ENCODE results near the gene FGF4.

The FGF4 gene
- total RNA-seq, result 0 reads per million in 4 experiments

DNA sequence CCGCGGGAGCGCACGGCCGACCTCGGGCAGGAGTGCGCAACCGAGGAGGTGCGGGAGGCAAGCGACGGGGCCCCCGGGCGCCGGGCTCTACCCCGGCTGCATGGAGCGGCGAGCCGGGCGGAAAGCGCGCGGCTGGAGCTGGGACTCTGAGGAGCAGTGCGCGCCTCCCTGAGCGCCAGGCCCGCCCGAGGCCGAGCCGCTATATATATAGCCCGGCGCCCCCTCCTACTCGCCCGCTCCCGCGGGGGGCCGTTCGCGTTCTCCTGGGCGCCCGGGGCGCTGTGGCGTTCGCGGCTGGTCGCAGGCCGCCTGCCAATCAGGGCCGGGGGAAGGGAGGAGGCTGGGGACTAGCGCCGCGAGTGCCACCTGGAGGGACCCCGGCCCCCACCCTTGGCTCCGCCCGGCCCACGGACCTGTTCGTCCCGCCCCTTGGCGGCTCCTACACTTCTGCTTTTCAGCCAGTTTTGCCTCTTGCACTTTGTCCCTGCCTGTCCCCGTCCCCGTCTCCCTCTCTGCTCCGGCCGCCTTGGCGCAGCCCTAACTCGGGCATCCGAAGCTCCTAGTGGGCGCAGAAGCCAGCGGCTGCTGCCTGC is at the start of gene FGF4:
TSS of gene FGF4 (minus strand) at position 179 of the 593 bp plus-strand sequence. CDS start 257 bp downstream, outside the sequence.
- no peak for DNase-seq

GRCh38 chr11:69823641-69824265 is 48.6 kb upstream of the FGF4 start:
- DNase-seq, result no peak

GRCh38 chr11:69822676-69823494 is 47.7 kb upstream of the FGF4 start:
- no peak for DNase-seq

DNA sequence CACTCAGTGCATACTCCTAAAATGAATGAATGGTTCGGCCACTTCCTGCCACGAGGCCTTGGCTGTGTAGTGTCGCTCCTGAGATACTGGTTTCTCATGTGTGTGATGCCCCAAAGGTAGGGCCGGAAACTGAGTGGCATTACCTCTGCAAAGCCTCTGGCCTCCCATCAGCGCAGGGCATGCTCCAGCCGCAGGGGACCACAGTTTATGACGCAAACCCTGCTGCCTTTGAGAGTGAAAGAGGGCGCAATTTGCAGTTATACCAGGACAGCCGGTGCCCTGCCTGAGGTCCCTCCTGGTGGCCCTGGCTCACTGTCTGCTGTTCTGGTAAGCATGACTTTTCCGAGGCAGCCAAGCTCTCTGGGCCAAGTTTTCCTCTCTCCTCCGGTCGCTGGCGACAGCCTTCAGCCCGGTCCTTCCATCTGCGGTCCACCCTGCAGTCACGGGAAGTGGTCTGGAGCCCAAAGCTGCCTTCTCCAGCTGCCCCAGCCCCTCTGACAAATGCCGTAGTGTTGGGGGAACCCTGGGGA is 46.4 kb upstream of the FGF4 start:
- no peak for DNase-seq

- no peak for DNase-seq
These were observed 45.3 kb upstream of the FGF4 start for GRCh38 chr11:69820441-69820840.

- DNase-seq, result no peak
These were observed 44.5 kb upstream of the FGF4 start for GRCh38 chr11:69819541-69820070.

- no peak for DNase-seq
These were observed 43.7 kb upstream of the FGF4 start, which contains the start of gene FGF3 for GRCh38 chr11:69818603-69819441. FGF3 (minus strand) TSS chr11:69819416; CDS start chr11:69818933, 483 bp downstream.

DNA sequence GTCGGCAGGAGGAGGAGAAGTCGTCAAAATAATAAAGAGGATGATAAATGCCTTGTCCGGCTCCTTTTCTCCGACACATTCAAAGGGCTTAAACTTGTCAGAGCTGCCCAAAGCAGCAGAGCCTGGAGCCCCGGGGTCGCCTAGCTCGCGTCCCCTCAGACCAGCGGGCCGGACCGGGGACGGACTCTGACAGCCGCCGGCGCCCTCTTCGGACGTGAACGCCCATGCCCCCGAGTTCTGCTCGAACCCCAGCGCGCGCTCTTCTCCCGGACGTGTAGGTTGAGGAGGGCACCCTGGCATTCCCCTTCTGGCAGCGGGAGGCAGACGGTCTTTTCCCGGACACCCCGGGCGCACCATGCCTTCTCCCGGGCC is 43.1 kb upstream of the FGF4 start:
- no peak for DNase-seq

GRCh38 chr11:69817265-69818230 is 42.4 kb upstream of the FGF4 start:
- no peak for DNase-seq

- DNase-seq, result no peak
These were observed 41.5 kb upstream of the FGF4 start for GRCh38 chr11:69816671-69817070.

GRCh38 chr11:69815973-69816372 is 40.8 kb upstream of the FGF4 start:
- DNase-seq, result no peak

- DNase-seq, result no peak
These were observed 39.8 kb upstream of the FGF4 start for GRCh38 chr11:69814902-69815301.

DNA sequence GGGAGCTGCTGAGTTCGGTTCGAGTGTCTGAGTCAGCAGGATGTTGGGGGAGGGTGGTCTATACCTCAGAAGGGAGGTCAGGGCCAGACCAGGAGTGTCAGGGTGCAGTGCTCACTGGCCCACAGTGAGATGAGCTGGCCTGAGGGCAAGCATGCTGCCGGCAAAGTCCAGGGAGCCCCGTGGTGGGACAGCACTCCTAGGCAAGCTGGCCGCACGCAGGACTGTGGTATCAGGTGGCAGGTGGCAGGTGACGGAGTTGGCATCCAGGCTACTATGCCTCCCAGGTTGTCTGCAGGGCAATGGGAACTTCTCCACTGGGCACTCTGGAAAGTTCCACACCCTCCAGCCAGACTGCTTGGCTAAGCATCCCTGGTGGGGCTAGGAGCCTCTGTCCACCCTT is 39.3 kb upstream of the FGF4 start:
- DNase-seq, result no peak

- DNase-seq, result no peak
These were observed 38.7 kb upstream of the FGF4 start for GRCh38 chr11:69813839-69814238.

GRCh38 chr11:69812946-69813345 is 37.8 kb upstream of the FGF4 start:
- DNase-seq, result no peak

DNA sequence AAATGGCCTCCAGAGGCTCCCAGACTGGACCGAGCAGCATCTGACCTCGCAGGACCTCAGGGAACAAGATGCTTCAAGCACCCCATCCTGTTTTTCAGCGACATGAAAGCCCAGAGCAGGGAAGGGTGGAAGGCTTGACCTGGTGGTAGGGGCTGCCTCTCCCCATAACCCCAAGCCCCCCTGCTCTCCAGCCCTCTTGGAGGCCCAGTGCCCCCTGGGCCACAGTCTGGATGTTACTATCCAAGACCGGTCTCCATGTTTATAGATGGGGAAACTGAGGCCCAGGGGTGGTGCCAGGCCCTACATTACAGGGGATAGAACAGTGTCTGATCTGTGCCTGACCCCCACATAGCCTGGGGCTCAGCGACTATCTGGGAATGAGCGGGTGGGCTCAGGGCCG is 37.1 kb upstream of the FGF4 start:
- DNase-seq, result no peak

- DNase-seq, result no peak
These were observed 36.3 kb upstream of the FGF4 start for GRCh38 chr11:69811431-69811830.

DNA sequence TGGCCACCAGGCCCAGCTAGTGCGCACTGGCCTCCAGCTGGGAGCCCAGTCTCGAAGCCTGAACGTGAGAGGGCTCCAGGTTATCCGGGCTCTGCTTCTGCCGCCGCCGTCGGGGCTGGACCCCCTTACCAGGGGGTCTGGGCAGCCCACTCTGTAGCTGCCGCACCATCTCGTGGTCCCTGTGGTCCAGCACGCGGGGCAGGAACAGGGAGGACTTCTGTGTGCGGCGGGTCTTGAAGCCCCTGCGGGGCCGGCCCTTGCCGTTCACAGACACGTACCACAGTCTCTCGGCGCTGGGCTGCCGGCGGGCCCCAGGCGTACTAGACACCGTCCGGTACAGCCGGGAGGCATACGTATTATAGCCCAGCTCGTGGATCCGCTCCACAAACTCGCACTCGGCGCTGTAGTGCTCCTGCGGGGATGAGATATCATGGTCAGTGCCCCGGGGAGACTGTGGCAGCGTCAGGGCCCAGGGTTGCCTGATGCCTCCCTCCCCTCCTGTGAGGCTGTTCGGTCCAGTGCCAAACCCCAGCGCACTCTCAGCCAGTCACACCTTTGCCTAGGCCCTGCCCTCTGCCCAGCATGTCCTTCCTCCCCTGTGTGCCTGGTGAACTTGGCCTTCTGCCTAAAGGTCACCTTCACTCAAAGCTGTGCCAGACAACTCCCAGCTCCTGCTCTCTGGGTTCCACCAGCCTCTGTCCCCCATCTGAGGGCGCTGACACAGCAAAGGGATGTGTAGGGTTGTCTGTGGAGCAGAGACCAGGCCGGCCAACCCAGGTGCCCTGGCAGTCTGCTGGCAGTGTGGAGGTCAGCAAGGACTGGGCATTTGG is 35.4 kb upstream of the FGF4 start:
- no peak for DNase-seq

DNA sequence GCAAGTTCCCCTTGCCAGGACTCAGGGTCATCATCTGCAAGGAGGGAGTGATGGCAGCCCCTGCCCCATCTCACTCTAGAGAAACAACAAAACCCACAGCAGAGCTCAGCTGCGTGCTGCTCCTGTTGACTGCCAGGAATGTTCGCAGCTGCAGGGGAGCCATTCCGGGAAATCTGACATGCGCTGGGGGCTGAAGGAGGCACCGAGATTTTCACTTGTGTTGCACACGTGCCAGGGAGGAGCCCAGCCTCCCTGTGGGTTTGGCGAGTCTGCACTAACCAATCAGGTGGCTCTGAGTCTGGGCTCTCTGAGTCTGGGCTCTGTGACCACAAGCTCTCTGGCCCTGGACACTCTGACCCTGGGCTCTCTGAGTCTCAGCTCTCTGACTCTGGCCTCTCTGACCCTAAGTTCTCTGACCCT is 33.5 kb upstream of the FGF4 start:
- no peak for DNase-seq

Measured in effector CD8-positive, alpha-beta T cell (primary cell).